SU-DHL-6 (cell line): ENCODE results near the gene MBOAT1.

Source experiments
- H2AFZ ChIP-seq: fragments of 200-600 bp; sonication (generic); 2 replicates; pipeline ENCODE4 v1.6.1; 2014; ENCODE audit warnings: low read depth, mild to moderate bottlenecking, moderate library complexity, mixed read lengths, antibody characterized with exemption, low read length; ENCODE audit not compliant: severe bottlenecking
- H3F3A ChIP-seq: fragments of 200-600 bp; shearing (Covaris generic); 2 replicates; pipeline ENCODE4 v1.6.0; 2016; ENCODE audit warnings: antibody characterized with exemption, mild to moderate bottlenecking; ENCODE audit not compliant: insufficient read depth
- H3K27ac ChIP-seq: fragments of 200-600 bp; sonication (generic); 2 replicates; pipeline ENCODE4 v1.5.1; 2016; ENCODE audit warnings: low read depth, mild to moderate bottlenecking, low read length, moderate library complexity, mixed read lengths
- H3K27me3 ChIP-seq: fragments of 200-600 bp; sonication (generic), shearing (Covaris generic); 2 replicates; pipeline ENCODE4 v1.6.0; 2014; ENCODE audit warnings: mild to moderate bottlenecking, low read length
- H3K36me3 ChIP-seq: fragments of 200-600 bp; sonication (generic); 2 replicates; pipeline ENCODE4 v1.6.1; 2014; ENCODE audit warnings: mild to moderate bottlenecking, low read length, mixed read lengths
- H3K4me2 ChIP-seq: fragments of 300-600, 200-600 bp; shearing (Covaris generic), sonication (generic); 2 replicates; pipeline ENCODE4 v1.6.0; 2014; ENCODE audit warnings: low read length, low read depth, mild to moderate bottlenecking; ENCODE audit not compliant: poor library complexity, severe bottlenecking
- H3K4me3 ChIP-seq: fragments of 200-600 bp; sonication (generic); 2 replicates; pipeline ENCODE4 v1.5.1; 2014; ENCODE audit warnings: antibody characterized with exemption, low read length, mild to moderate bottlenecking, mixed read lengths; ENCODE audit not compliant: insufficient read depth, poor library complexity, severe bottlenecking
- H3K79me2 ChIP-seq: fragments of 200-600 bp; sonication (generic); 2 replicates; pipeline ENCODE4 v1.6.1; 2014; ENCODE audit warnings: mild to moderate bottlenecking, low read length, moderate library complexity; ENCODE audit not compliant: insufficient read depth
- H3K9ac ChIP-seq: fragments of 200-600 bp; sonication (generic); 2 replicates; pipeline ENCODE4 v1.7.0; 2014; ENCODE audit warnings: mild to moderate bottlenecking, low read length
- H3K9me2 ChIP-seq: fragments of 200-600 bp; sonication (generic); replicated peaks from 2 replicates; pipeline ENCODE4 v1.6.1; 2014; ENCODE audit warnings: low read length; ENCODE audit not compliant: insufficient read depth
- H3K9me3 ChIP-seq: fragments of 200-600 bp; sonication (generic); 2 replicates; pipeline ENCODE4 v1.6.1; 2014; ENCODE audit warnings: low read length, mixed read lengths; ENCODE audit not compliant: insufficient read depth
- H4K20me1 ChIP-seq: fragments of 200-600 bp; sonication (generic); 2 replicates; pipeline ENCODE4 v1.6.1; 2014; ENCODE audit warnings: low read depth, mild to moderate bottlenecking, antibody characterized with exemption, low read length, moderate library complexity, mixed read lengths
- CTCF ChIP-seq: fragments of 200-600 bp; sonication (generic); IDR thresholded peaks from one replicate; pipeline ENCODE4 v1.5.1; 2017; ENCODE audit warnings: antibody characterized with exemption, mild to moderate bottlenecking, low read length, moderate library complexity; ENCODE audit not compliant: insufficient read depth, poor library complexity, severe bottlenecking
- EZH2phosphoT487 ChIP-seq: fragments of 200-600 bp; sonication (generic), shearing (Covaris generic); conservative IDR thresholded peaks from 2 replicates; pipeline ENCODE4 v1.6.1; 2018; ENCODE audit warnings: mild to moderate bottlenecking, antibody characterized with exemption, low read length, moderate library complexity, mixed read lengths

MBOAT1 gene

GRCh38 chr6:20058912-20059311 lies 153.4 kb downstream of the MBOAT1 start:
- no peaks in the 10 kb centered on the region for H3K9me2 ChIP-seq
- H3K9me3 ChIP-seq = no peaks in the 10 kb centered on the region
- no peak overlapping the region for H3K27ac ChIP-seq
- H2AFZ ChIP-seq = no peak overlapping the region
- H3F3A ChIP-seq = no peaks in the 10 kb centered on the region
- no peak overlapping the region for H3K4me2 ChIP-seq
- no peaks in the 10 kb centered on the region for H4K20me1 ChIP-seq
- H3K27me3 ChIP-seq = no peaks in the 10 kb centered on the region
- no peaks in the 10 kb centered on the region for H3K36me3 ChIP-seq
- no peak overlapping the region for H3K4me3 ChIP-seq
- TF ChIP-seq EZH2phosphoT487 (no peak), CTCF (no peak)
- no peak overlapping the region for H3K9ac ChIP-seq
- no peaks in the 10 kb centered on the region for H3K79me2 ChIP-seq

- H3K9me3 ChIP-seq = no peaks in the 10 kb centered on the region
- H3K36me3 ChIP-seq = no peaks in the 10 kb centered on the region
- no peak overlapping the region for H2AFZ ChIP-seq
- H3K4me2 ChIP-seq = no peak overlapping the region
- no peaks in the 10 kb centered on the region for H3K9me2 ChIP-seq
- H3F3A ChIP-seq = no peaks in the 10 kb centered on the region
- H3K27ac ChIP-seq = no peak overlapping the region
- H3K9ac ChIP-seq = no peak overlapping the region
- H4K20me1 ChIP-seq = no peaks in the 10 kb centered on the region
- H3K79me2 ChIP-seq = no peaks in the 10 kb centered on the region
- no peaks in the 10 kb centered on the region for H3K27me3 ChIP-seq
- TF ChIP-seq CTCF = no peak
- TF ChIP-seq EZH2phosphoT487 = no peak
- no peak overlapping the region for H3K4me3 ChIP-seq
These were observed 154.0 kb downstream of the MBOAT1 start for GRCh38 chr6:20058121-20058905.

GRCh38 chr6:20056350-20056992 lies 155.8 kb downstream of the MBOAT1 start:
- H3K79me2 ChIP-seq = no peaks in the 10 kb centered on the region
- H3F3A ChIP-seq = no peaks in the 10 kb centered on the region
- no peak overlapping the region for H3K27ac ChIP-seq
- no peaks in the 10 kb centered on the region for H3K36me3 ChIP-seq
- H3K9ac ChIP-seq = no peak overlapping the region
- no peak overlapping the region for H2AFZ ChIP-seq
- no peak overlapping the region for H3K4me2 ChIP-seq
- H3K4me3 ChIP-seq = no peak overlapping the region
- no peaks in the 10 kb centered on the region for H4K20me1 ChIP-seq
- H3K9me2 ChIP-seq = no peaks in the 10 kb centered on the region
- no peaks in the 10 kb centered on the region for H3K27me3 ChIP-seq
- no peaks in the 10 kb centered on the region for H3K9me3 ChIP-seq
- TF ChIP-seq CTCF (peak; percentile 35), EZH2phosphoT487 (no peak)
